Measurements from ENCODE around the gene BIRC2. TPM values are rescaled to one million over a fixed set of nuclear protein-coding genes. Genes with fewer than 3 reads are reported as not detected.

The BIRC2 gene
- total RNA-seq, 1 experiment from 2014 or later = 32.0 TPM

GRCh38 chr11:102325088-102325487, 21.9 kb upstream of the BIRC2 start:
- intact Hi-C loops (cut with micrococcal nuclease; ENCODE audit: unreplicated experiment) = no loop called here
- DNase-seq (ENCODE audit: low spot score) = no peak
- CTCF ChIA-PET = no interaction called here
- Histone ChIP-seq H3K9me3 (ENCODE audit: low read depth, low read length, poor library complexity, severe bottlenecking) (no peaks in the 10 kb centered on the region), H3K27me3 (replicated peaks; ENCODE audit: insufficient read depth, low read depth, low read length, poor library complexity) (no peaks in the 10 kb centered on the region), H3K4me1 (ENCODE audit: insufficient read depth, low read length, poor library complexity, severe bottlenecking) (no peaks in the 10 kb centered on the region), H3K27ac (ENCODE audit: low read depth, low read length, poor library complexity, severe bottlenecking) (no peak overlapping the region), H3K36me3 (ENCODE audit: insufficient read depth, low read length, poor library complexity, severe bottlenecking) (no peaks in the 10 kb centered on the region), H3K4me3 (ENCODE audit: low read depth, low read length, poor library complexity, severe bottlenecking) (no peak overlapping the region)
- BruUV-seq (replicated peaks) = no TSS peak
- POLR2A ChIA-PET (ENCODE audit: low non-redundant PET) = no interaction called here
- TF ChIP-seq EZH2 (IDR thresholded peaks at IDR 0.05; ENCODE audit: borderline replicate concordance, low read depth, low read length, poor library complexity, severe bottlenecking) (no peak), CTCF (conservative IDR thresholded peaks at IDR 0.05; ENCODE audit: low read depth, low read length) (no peak; the same call in 1 of the 2 replicates)

GRCh38 chr11:102328748-102329147, 18.3 kb upstream of the BIRC2 start:
- H3K4me1 ChIP-seq (ENCODE audit: insufficient read depth, low read length, poor library complexity, severe bottlenecking) = no peaks in the 10 kb centered on the region
- no peaks in the 10 kb centered on the region for H3K9me3 ChIP-seq (ENCODE audit: low read depth, low read length, poor library complexity, severe bottlenecking)
- no peaks in the 10 kb centered on the region for H3K36me3 ChIP-seq (ENCODE audit: insufficient read depth, low read length, poor library complexity, severe bottlenecking)
- H3K4me3 ChIP-seq (ENCODE audit: low read depth, low read length, poor library complexity, severe bottlenecking) = no peak overlapping the region
- no peak for DNase-seq (ENCODE audit: low spot score)
- no peaks in the 10 kb centered on the region for H3K27me3 ChIP-seq (replicated peaks; ENCODE audit: insufficient read depth, low read depth, low read length, poor library complexity)
- H3K27ac ChIP-seq (ENCODE audit: low read depth, low read length, poor library complexity, severe bottlenecking) = no peak overlapping the region
- TF ChIP-seq CTCF (conservative IDR thresholded peaks at IDR 0.05; ENCODE audit: low read depth, low read length) = no peak
- no peak for TF ChIP-seq EZH2 (IDR thresholded peaks at IDR 0.05; ENCODE audit: borderline replicate concordance, low read depth, low read length, poor library complexity, severe bottlenecking)
- ChIA-PET CTCF (no interaction called here), POLR2A (ENCODE audit: low non-redundant PET) (no interaction called here)
- BruUV-seq (replicated peaks) = no TSS peak
- intact Hi-C loops (cut with micrococcal nuclease; ENCODE audit: unreplicated experiment) = no loop called here

- Histone ChIP-seq H3K27me3 (replicated peaks; ENCODE audit: insufficient read depth, low read depth, low read length, poor library complexity) (no peaks in the 10 kb centered on the region), H3K9me3 (ENCODE audit: low read depth, low read length, poor library complexity, severe bottlenecking) (no peaks in the 10 kb centered on the region), H3K27ac (ENCODE audit: low read depth, low read length, poor library complexity, severe bottlenecking) (no peak overlapping the region), H3K4me3 (ENCODE audit: low read depth, low read length, poor library complexity, severe bottlenecking) (no peak overlapping the region), H3K4me1 (ENCODE audit: insufficient read depth, low read length, poor library complexity, severe bottlenecking) (no peaks in the 10 kb centered on the region), H3K36me3 (ENCODE audit: insufficient read depth, low read length, poor library complexity, severe bottlenecking) (no peaks in the 10 kb centered on the region)
- TF ChIP-seq EZH2 (IDR thresholded peaks at IDR 0.05; ENCODE audit: borderline replicate concordance, low read depth, low read length, poor library complexity, severe bottlenecking) (no peak), CTCF (conservative IDR thresholded peaks at IDR 0.05; ENCODE audit: low read depth, low read length) (no peak)
- DNase-seq (ENCODE audit: low spot score) = no peak
- ChIA-PET POLR2A (ENCODE audit: low non-redundant PET) (no interaction called here), CTCF (no interaction called here)
- no TSS peak for BruUV-seq (replicated peaks)
- intact Hi-C loops (cut with micrococcal nuclease; ENCODE audit: unreplicated experiment) = no loop called here
Measured at GRCh38 chr11:102330231-102330630, 16.8 kb upstream of the BIRC2 start.
